Body of pancreas (tissue), 4 donors: ENCODE data around the gene PLK1.

Source experiments
- POLR2A ChIP-seq, 3 donors: fragments of 450-650 bp; IDR thresholded peaks; one replicate each; pipeline ENCODE4 v1.6.1; 2016; ENCODE audit warnings: antibody characterized with exemption in 3 of 3, mild to moderate bottlenecking in 2 of 3
- TF ChIP-seq, protein P1 (sequence below), 7 experiments: fragments of 450-650 bp in 4 of 7; fragments of 200-600 bp in 3 of 7; sonication (generic) in 3 of 7; IDR thresholded peaks; one replicate each; pipeline ENCODE4 v1.5.1; 2016 to 2019; ENCODE audit warnings: antibody characterized with exemption in 7 of 7

GRCh38 chr16:23694265-23694643 lies 15.6 kb downstream of the PLK1 start:
- no peak for TF ChIP-seq POLR2A (IDR thresholded peaks at IDR 0.05)
- TF ChIP-seq, protein P1, sequence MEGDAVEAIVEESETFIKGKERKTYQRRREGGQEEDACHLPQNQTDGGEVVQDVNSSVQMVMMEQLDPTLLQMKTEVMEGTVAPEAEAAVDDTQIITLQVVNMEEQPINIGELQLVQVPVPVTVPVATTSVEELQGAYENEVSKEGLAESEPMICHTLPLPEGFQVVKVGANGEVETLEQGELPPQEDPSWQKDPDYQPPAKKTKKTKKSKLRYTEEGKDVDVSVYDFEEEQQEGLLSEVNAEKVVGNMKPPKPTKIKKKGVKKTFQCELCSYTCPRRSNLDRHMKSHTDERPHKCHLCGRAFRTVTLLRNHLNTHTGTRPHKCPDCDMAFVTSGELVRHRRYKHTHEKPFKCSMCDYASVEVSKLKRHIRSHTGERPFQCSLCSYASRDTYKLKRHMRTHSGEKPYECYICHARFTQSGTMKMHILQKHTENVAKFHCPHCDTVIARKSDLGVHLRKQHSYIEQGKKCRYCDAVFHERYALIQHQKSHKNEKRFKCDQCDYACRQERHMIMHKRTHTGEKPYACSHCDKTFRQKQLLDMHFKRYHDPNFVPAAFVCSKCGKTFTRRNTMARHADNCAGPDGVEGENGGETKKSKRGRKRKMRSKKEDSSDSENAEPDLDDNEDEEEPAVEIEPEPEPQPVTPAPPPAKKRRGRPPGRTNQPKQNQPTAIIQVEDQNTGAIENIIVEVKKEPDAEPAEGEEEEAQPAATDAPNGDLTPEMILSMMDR (IDR thresholded peaks at IDR 0.05) = no peak
